Mesothelial cell of epicardium (in vitro differentiated cells): Measurements from ENCODE around the gene SLC39A3. TPM values are rescaled to one million over a fixed set of nuclear protein-coding genes. Genes with fewer than 3 reads are reported as not detected.

Experiments
- DNase-seq, 2 experiments: peaks; one replicate each; pipeline ENCODE4 v3.0.0; 2021; ENCODE audit warnings: low spot score in 2 of 2; ENCODE audit not compliant: unreplicated experiment in 2 of 2
- H3K27ac Mint-ChIP-seq: 2 replicates; pipeline ENCODE4 v1.8.0; 2021; ENCODE audit warnings: mixed read lengths
- H3K27me3 Mint-ChIP-seq: 2 replicates; pipeline ENCODE4 v1.8.0; 2021; ENCODE audit warnings: low read depth, mixed read lengths
- H3K36me3 Mint-ChIP-seq: 2 replicates; pipeline ENCODE4 v1.8.0; 2021; ENCODE audit warnings: mixed read lengths
- H3K4me1 Mint-ChIP-seq: 2 replicates; pipeline ENCODE4 v1.8.0; 2021; ENCODE audit warnings: mixed read lengths
- H3K4me3 Mint-ChIP-seq: 2 replicates; pipeline ENCODE4 v1.8.0; 2021; ENCODE audit warnings: mild to moderate bottlenecking, moderate library complexity, mixed read lengths
- H3K9me3 Mint-ChIP-seq: 2 replicates; pipeline ENCODE4 v1.8.0; 2021; ENCODE audit warnings: mixed read lengths
- CTCF ChIP-seq: fragments of 200-600 bp; sonication (generic); IDR thresholded peaks from one replicate; pipeline ENCODE4 v1.5.0; 2021; ENCODE audit warnings: antibody characterized with exemption; ENCODE audit not compliant: unreplicated experiment
- total RNA-seq: library from RNA; stranded (reverse); gene quantifications from 3 replicates; pipeline ENCODE4 v1.2.1, GENCODE V29; 2021

SLC39A3 gene
- total RNA-seq, 1 donor from 2014 or later = 28.8 TPM

- no peak for DNase-seq
- no peak for TF ChIP-seq CTCF
- H3K4me3 Mint-ChIP-seq = no peak overlapping the region
- no peaks in the 10 kb centered on the region for H3K4me1 Mint-ChIP-seq
- H3K36me3 Mint-ChIP-seq = peaks cover 8% of the 10 kb centered on the region
- no peaks in the 10 kb centered on the region for H3K27me3 Mint-ChIP-seq
- no peaks in the 10 kb centered on the region for H3K9me3 Mint-ChIP-seq
- no peak overlapping the region for H3K27ac Mint-ChIP-seq
These were observed 25.6 kb upstream of the SLC39A3 start for GRCh38 chr19:2765376-2765775.

- Mint-ChIP-seq H3K36me3 (peaks cover 8% of the 10 kb centered on the region), H3K27me3 (no peaks in the 10 kb centered on the region), H3K27ac (no peak overlapping the region), H3K4me3 (no peak overlapping the region), H3K4me1 (no peaks in the 10 kb centered on the region), H3K9me3 (no peaks in the 10 kb centered on the region)
- TF ChIP-seq CTCF = no peak
- no peak for DNase-seq
These were observed 25.1 kb upstream of the SLC39A3 start for GRCh38 chr19:2764945-2765344.

GRCh38 chr19:2763687-2764086 is 23.9 kb upstream of the SLC39A3 start:
- DNase-seq = no peak
- Mint-ChIP-seq H3K4me3 (no peak overlapping the region), H3K27me3 (no peaks in the 10 kb centered on the region), H3K36me3 (peaks cover 17% of the 10 kb centered on the region), H3K9me3 (no peaks in the 10 kb centered on the region), H3K4me1 (no peaks in the 10 kb centered on the region), H3K27ac (no peak overlapping the region)
- no peak for TF ChIP-seq CTCF

- peaks cover 19% of the 10 kb centered on the region for H3K36me3 Mint-ChIP-seq
- no peaks in the 10 kb centered on the region for H3K27me3 Mint-ChIP-seq
- H3K27ac Mint-ChIP-seq = no peak overlapping the region
- H3K4me3 Mint-ChIP-seq = no peak overlapping the region
- no peak for TF ChIP-seq CTCF
- H3K4me1 Mint-ChIP-seq = no peaks in the 10 kb centered on the region
- H3K9me3 Mint-ChIP-seq = no peaks in the 10 kb centered on the region
- no peak for DNase-seq
These were observed 23.1 kb upstream of the SLC39A3 start for GRCh38 chr19:2762783-2763496.

GRCh38 chr19:2761876-2762782 is 22.3 kb upstream of the SLC39A3 start:
- TF ChIP-seq CTCF = no peak
- Mint-ChIP-seq H3K4me3 (no peak overlapping the region), H3K27ac (no peak overlapping the region), H3K4me1 (no peaks in the 10 kb centered on the region), H3K9me3 (no peaks in the 10 kb centered on the region), H3K36me3 (peaks cover 24% of the 10 kb centered on the region), H3K27me3 (no peaks in the 10 kb centered on the region)
- no peak for DNase-seq
